Kidney (tissue), 14 donors: Measurements from ENCODE around the gene GALNT14. TPM values are rescaled to one million over a fixed set of nuclear protein-coding genes. Genes with fewer than 3 reads are reported as not detected.

Source experiments
- DNase-seq, 5 donors: peaks; one replicate each; pipeline ENCODE4 v3.0.0-alpha.2; 2013 to 2020
- FAIRE-seq: peaks from 2 replicates; lab custom pipeline; 2012; peaks lifted over from hg19 to GRCh38; lab: Jason Lieb, UNC
- H3K27ac ChIP-seq, 2 donors: one replicate each; pipeline ENCODE4 v1.7.0; 2013; ENCODE audit warnings: low read depth in 2 of 2, low read length in 2 of 2, inconsistent platforms in 1 of 2
- H3K27me3 ChIP-seq: one replicate; pipeline ENCODE4 v1.7.1; 2013; ENCODE audit warnings: low read length, inconsistent platforms; ENCODE audit not compliant: control insufficient read depth, insufficient read depth
- H3K36me3 ChIP-seq, 3 donors: one replicate each; pipeline versions ENCODE4 v1.7.0 to v1.7.1; 2013; ENCODE audit warnings: low read length in 3 of 3, control low read depth in 1 of 3, inconsistent platforms in 1 of 3; ENCODE audit not compliant: insufficient read depth in 3 of 3, control insufficient read depth in 2 of 3
- H3K4me1 ChIP-seq, 3 donors: one replicate each; pipeline versions ENCODE4 v1.7.0 to v1.7.1; 2013; ENCODE audit warnings: low read length in 3 of 3, inconsistent platforms in 1 of 3, low read depth in 1 of 3; ENCODE audit not compliant: control insufficient read depth in 2 of 3, insufficient read depth in 2 of 3
- H3K4me3 ChIP-seq, 3 donors: one replicate each; pipeline versions ENCODE4 v1.7.0 to v1.8.1; 2013; ENCODE audit warnings: low read length in 3 of 3, control low read depth in 1 of 3, inconsistent platforms in 1 of 3
- H3K9ac ChIP-seq, 3 donors: one replicate each; pipeline versions ENCODE4 v1.7.0 to v1.7.1; 2013; ENCODE audit warnings: low read length in 3 of 3, control low read depth in 1 of 3, inconsistent platforms in 1 of 3
- H3K9me3 ChIP-seq, 3 donors: one replicate each; pipeline versions ENCODE4 v1.7.0 to v1.7.1; 2013; ENCODE audit warnings: low read length in 3 of 3, control low read depth in 1 of 3, inconsistent platforms in 1 of 3; ENCODE audit not compliant: control insufficient read depth in 2 of 3, insufficient read depth in 1 of 3
- intact Hi-C: fragments of 100-400 bp; cut with DNase I; formaldehyde crosslinking; loops from one replicate; pipeline ENCODE4 v1.11.1; 2022
- polyA plus RNA-seq: library from polyadenylated mRNA; stranded (reverse); fragments of 350-450 nt; fragmentation: Illumina TruSeq; extraction: RNeasy Lipid Tissue Mini Kit (QIAGEN cat#74804); gene quantifications from one replicate; pipeline ENCODE4 v1.2.3, GENCODE V29; 2014; ENCODE audit warnings: low read depth, low replicate concordance; ENCODE audit not compliant: insufficient read depth
- total RNA-seq: library from RNA; stranded (reverse); fragmentation: NEBNext Ultra II Directional; extraction: Animal tissue kit (Norgen Biotek cat#: 25700); gene quantifications from one replicate; pipeline ENCODE4 v1.2.1, GENCODE V29; 2021
- TF ChIP-seq, protein P1 (sequence below): IDR thresholded peaks from 3 replicates; pipeline ENCODE4 v1.5.1; 2012; ENCODE audit warnings: mild to moderate bottlenecking, moderate library complexity, borderline replicate concordance; ENCODE audit not compliant: insufficient read depth; ENCODE audit errors: extremely low read depth
- donor health status: control.
- donor health status: control.
- donor health status: control.
- donor health status: control.
- donor health status: control.
- donor health status: DM: yes; HTN: yes; CAD: no.
- donor health status: Normal renal cell carcinoma (clear cell type).

Gene GALNT14
- total and polyA plus RNA-seq, 2 donors from 2014 or later, result 84.6 to 90.3 TPM

GRCh38 chr2:31051258-31052140 lies 86.7 kb downstream of the GALNT14 start:
- no peak for FAIRE-seq
- TF ChIP-seq, protein P1, sequence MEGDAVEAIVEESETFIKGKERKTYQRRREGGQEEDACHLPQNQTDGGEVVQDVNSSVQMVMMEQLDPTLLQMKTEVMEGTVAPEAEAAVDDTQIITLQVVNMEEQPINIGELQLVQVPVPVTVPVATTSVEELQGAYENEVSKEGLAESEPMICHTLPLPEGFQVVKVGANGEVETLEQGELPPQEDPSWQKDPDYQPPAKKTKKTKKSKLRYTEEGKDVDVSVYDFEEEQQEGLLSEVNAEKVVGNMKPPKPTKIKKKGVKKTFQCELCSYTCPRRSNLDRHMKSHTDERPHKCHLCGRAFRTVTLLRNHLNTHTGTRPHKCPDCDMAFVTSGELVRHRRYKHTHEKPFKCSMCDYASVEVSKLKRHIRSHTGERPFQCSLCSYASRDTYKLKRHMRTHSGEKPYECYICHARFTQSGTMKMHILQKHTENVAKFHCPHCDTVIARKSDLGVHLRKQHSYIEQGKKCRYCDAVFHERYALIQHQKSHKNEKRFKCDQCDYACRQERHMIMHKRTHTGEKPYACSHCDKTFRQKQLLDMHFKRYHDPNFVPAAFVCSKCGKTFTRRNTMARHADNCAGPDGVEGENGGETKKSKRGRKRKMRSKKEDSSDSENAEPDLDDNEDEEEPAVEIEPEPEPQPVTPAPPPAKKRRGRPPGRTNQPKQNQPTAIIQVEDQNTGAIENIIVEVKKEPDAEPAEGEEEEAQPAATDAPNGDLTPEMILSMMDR, result no peak

DNA sequence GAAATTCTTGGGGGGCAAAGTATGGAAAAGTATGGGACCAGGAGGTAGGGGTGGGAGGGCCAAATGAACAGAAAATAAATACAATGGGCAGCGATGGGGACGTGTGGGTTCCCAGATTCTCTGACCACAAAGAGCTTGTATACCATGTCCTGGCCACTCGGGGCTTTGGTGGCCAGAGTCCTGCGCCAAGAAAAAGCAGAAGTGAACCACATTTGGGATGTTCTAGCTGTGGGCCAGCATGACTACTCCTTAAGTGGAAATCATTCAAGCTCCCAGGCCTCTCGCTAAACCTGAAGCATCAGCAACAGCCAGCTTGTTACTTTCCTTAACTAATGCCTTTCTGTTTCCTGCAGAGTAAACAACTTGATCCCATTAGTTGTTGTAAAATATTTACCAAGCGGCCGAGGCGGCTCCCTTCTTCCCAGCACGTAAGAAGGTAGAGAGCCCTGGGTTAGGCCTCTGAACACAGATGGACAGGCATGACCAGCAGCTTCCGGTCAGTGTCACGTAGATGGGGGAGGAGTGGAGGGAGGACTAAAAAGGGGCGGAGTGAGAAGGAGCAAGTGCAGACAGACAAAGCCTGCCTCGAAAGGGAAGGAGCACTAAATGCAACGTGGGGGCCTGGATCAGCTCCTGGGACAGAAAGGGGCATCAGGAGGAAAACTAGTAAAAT lies 88.2 kb downstream of the GALNT14 start:
- Histone ChIP-seq H3K27ac (peak overlapping the region; percentile 35 to 81), H3K36me3 (no peaks in the 10 kb centered on the region), H3K9ac (peak overlapping the region in 1 of 3 donors; percentile 62), H3K4me3 (no peak overlapping the region), H3K27me3 (no peaks in the 10 kb centered on the region), H3K9me3 (no peaks in the 10 kb centered on the region), H3K4me1 (peaks cover 0 to 44% (median 25%) of the 10 kb centered on the region in 3 donors)
- TF ChIP-seq, protein P1, result no peak
- peak in 4 of 5 donors; percentile 72 to 80 (median 76) for DNase-seq
- no peak for FAIRE-seq
- intact Hi-C loops, result no loop called here

More at GRCh38 chr2:31051258-31052140, 86.7 kb downstream of the GALNT14 start:
- intact Hi-C loops, result no loop called here
- Histone ChIP-seq H3K4me3 (no peak overlapping the region), H3K9ac (no peak overlapping the region), H3K9me3 (no peaks in the 10 kb centered on the region), H3K4me1 (peaks cover 0 to 58% (median 35%) of the 10 kb centered on the region in 3 donors), H3K27ac (peak overlapping the region in 1 of 2 donors; percentile 13), H3K36me3 (no peaks in the 10 kb centered on the region), H3K27me3 (no peaks in the 10 kb centered on the region)
- no peak for DNase-seq

DNA sequence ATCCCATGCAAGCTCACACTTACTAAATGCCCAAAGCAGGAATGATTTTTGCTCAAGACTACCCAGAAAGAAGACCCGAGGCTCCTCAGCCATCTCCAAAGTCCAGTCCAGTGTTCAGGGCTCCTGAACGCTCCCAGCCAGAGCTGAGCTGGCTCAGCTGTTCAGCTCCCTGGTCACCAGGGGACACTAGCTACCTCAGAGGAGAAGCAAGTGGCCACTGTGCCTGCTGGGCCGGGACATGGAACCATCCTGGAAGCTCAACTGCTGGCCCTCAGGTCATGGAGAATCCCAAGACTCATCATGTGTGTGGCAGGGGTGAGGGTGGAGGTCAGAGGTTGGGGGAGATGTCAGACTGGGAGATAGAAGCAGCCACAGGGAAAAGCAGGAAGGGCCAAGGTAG lies 89.0 kb downstream of the GALNT14 start:
- intact Hi-C loops, result no loop called here
- H3K27me3 ChIP-seq, result no peaks in the 10 kb centered on the region
- FAIRE-seq (no peak), DNase-seq (no peak)
- H3K27ac ChIP-seq, result peak overlapping the region; percentile 35 to 81
- TF ChIP-seq, protein P1, result peak; percentile 14
- H3K36me3 ChIP-seq, result no peaks in the 10 kb centered on the region
- no peak overlapping the region for H3K4me3 ChIP-seq
- H3K4me1 ChIP-seq, result peaks cover 0 to 36% (median 22%) of the 10 kb centered on the region in 3 donors
- peak overlapping the region in 1 of 3 donors; percentile 62 for H3K9ac ChIP-seq
- H3K9me3 ChIP-seq, result no peaks in the 10 kb centered on the region
